ENCODE results near the gene ZNF607.
"Not testable (repeated sequence)": the region's sequence is repeated elsewhere in the genome, so short reads cannot be mapped to it uniquely, and the experiment has no call there.

ZNF607 gene

DNA sequence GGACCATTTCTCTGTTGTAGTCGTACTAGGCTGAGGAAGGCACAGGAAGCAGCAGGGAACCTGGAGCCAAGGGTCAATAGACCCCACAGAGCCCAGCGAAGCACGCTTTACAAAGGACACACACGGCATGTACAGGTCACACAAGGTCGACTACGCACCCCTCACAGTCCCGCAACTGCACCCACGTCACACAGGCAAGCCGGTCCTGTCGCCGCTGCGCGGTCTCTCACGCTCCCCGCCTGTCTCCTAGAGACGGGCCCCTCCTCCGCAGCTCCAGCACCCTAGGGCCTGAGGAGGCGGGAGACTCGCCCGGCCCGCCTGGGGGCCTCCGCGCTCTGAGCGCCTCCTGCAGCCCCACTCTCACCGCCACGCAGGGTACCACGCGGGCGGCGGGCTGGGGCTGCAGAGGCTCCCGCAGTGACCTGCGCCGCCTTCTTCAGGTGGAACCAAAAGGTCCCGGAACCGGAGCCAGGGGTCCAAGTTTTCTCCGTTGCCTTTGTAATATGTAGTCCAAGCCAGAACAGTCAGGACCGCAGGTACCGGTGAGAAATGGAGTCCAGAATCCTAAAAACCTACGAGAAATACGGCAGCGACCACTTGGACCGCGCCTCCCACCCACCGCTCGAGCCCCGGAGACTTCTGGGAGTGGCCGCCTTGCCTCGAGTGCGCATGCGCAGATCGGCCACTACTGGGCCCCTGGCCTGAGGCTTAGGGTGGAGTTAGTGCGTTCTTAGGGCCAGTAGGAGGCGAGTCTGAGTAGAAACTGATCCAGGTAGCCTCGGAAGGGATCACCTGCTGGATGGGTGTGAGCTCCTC is at the start of gene ZNF607:
Gene ZNF607, minus strand, starts transcription at position 651 of the 816 bp plus-strand sequence. CDS start 8,143 bp downstream, outside the sequence.
- peak; percentile 72 for DNase-seq (ENCODE audit: low read depth)

GRCh38 chr19:37763488-37763887 is 43.9 kb upstream of the ZNF607 start:
- no peak for DNase-seq (ENCODE audit: low read depth)

DNA sequence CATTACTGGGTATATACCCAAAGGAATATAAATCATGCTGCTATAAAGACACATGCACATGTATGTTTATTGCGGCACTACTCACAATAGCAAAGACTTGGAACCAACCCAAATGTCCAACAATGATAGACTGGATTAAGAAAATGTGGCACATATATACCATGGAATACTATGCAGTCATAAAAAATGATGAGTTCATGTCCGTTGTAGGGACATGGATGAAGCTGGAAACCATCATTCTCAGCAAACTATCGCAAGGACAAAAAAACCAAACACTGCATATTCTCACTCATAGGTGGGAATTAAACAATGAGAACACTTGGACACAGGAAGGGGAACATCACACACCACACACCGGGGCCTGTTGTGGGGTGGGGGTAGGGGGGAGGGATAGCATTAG is 38.1 kb upstream of the ZNF607 start:
- DNase-seq (ENCODE audit: low read depth) = not testable (repeated sequence)

GRCh38 chr19:37738371-37738770 is 18.8 kb upstream of the ZNF607 start:
- no peak for DNase-seq (ENCODE audit: low read depth)

GRCh38 chr19:37725181-37725580 is 5.6 kb upstream of the ZNF607 start:
- DNase-seq (ENCODE audit: low read depth) = no peak

GRCh38 chr19:37719927-37720265 is 335 bp upstream of the ZNF607 start:
- no peak for DNase-seq (ENCODE audit: low read depth)

DNA sequence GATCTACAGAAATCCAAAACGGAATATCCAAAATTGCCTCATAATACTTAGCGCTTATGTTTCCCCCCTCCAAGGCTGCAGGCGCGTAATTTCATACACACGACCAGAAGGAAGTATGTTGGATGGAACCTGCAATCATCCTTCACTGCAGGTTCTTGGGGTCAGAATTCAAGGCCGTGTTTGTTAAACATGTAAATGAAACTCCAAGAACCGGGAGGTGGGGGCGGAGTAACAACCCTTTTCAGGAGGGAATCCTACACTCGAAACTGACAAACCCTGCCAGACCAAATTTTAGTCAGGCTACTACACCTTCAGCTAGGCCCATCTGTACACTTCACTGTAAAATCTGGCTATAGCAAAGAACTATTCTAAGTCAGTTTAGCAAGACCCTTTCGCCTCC is 1.3 kb downstream of the ZNF607 start:
- no peak for DNase-seq (ENCODE audit: low read depth)

DNA sequence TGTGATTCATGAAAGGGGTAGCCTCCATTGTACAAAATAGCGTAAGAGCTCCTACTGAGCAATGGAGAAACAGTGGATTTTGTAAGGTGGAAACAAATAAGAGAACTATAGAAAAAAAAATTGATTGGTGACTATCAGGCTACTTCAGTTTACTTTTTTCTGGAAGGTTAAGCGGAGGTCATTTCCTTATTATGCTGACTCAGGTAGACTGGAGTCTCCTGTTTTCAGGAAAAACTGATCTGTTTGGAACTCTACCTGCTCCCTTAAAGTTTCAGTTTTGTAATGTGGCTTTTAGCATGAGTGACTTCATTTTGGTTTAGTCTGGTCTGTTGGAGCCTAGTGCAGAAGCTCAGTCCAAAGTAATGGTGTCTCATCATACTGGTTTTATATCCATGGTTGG is 3.4 kb downstream of the ZNF607 start:
- DNase-seq (ENCODE audit: low read depth) = no peak

- DNase-seq (ENCODE audit: low read depth) = no peak
Observed at GRCh38 chr19:37706052-37706605, 13.4 kb downstream of the ZNF607 start.

DNA sequence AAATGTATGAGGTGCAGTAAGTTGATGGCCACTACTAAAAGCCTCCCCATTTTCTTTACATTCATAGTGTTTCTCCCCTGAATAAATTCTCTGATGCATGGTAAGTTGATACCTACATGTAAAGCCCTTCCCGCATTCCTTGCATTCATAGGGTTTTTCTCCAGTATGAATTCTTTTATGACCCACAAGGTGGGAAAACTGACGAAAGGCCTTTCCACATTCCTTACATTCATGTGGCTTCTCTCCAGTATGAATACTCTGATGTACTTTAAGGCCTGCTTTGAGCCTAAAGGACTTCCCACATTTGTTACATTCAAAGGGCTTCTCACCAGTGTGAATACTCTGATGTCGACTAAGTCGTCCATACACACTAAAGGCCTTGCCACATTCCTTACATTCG is 20.5 kb downstream of the ZNF607 start:
- DNase-seq (ENCODE audit: low read depth) = no peak

- DNase-seq (ENCODE audit: low read depth) = no peak
Observed at GRCh38 chr19:37698216-37698615, 21.3 kb downstream of the ZNF607 start.

DNA sequence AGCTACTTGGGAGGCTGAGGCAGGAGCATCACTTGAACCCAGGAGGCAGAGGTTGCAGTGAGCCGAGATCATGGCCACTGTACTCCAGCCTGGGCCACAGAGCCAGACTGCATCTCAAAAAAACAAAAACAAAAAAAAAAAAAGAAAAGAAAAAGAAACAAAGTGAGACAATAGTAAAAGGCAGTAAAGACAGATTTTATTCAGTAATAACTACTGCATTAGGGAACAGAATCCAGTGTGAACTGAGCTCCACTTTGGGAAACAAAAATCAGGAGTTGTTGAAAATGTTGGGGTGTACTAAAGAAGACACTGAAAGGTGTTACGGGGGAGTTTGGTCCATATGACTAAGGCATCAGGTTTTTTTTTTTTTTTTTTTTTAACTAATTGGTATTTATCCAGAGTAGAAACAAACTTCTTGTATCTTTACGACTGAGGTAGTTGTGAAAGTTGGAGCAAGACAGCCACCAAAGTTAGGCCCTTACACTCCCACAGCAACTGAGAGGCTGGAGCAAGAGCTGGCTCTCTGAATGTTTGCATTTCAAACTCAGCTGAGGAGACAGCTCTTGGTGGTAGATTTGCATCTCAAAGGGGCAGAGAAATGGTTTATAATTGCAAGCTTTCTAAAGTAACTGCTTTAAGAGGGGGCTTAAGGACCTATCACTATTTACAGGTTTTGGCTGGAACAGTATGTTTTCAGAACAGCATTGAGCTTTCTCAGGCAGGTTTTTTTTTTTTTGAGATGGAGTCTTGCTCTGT is 24.2 kb downstream of the ZNF607 start:
- no peak for DNase-seq (ENCODE audit: low read depth)

DNA sequence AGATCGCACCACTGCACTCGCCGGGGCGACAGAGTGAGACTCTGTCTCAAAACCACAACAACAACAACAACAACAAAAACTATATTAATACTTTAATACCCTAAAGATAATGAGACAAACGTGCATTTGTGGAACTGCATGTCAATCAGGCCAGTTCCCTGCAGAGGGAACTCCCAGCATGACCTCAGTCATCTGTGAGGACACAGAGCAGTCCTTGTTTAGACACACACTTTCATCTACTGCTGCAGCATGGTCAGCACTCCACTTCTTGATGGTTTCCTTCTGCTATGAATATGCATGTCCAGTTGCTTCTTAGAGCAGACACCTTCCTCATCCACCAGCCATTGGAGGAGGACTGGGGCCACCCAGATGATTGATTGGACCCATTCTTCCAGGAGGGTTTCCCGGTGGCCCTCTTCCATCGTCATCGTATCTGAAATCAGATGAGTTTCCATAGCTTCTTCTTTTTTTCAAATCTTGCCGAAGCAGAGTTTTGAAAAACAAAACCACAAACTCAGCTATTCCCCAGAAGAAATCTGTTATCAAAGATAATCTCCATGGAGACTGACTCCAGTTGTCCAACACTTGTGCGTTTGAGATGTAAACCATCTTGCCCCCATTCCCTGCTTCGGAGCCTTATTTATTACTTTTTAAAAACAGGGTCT is 26.5 kb downstream of the ZNF607 start:
- DNase-seq (ENCODE audit: low read depth) = no peak

GRCh38 chr19:37691881-37692504 is 27.6 kb downstream of the ZNF607 start:
- peak; percentile 47 for DNase-seq (ENCODE audit: low read depth)

DNA sequence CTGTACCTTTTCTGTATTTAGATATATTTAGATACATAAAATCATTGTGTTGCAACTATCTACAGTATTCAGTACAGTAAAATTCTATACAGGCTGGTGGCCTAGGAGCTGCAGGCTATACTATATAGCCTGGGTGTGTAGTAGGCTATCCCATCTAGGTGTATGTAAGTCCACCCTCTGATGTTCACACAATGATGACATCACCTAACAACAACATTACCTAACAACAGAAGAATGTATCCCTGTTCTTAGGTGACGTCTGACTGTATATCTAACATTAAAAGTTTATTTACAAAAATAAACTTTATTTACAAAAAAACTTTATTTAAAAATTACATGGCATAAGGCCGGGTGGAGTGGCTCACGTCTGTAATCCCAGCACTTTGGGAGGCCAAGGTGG is 36.0 kb downstream of the ZNF607 start:
- no peak for DNase-seq (ENCODE audit: low read depth)

GRCh38 chr19:37669450-37669914 is 50.1 kb downstream of the ZNF607 start:
- no peak for DNase-seq (ENCODE audit: low read depth)

DNA sequence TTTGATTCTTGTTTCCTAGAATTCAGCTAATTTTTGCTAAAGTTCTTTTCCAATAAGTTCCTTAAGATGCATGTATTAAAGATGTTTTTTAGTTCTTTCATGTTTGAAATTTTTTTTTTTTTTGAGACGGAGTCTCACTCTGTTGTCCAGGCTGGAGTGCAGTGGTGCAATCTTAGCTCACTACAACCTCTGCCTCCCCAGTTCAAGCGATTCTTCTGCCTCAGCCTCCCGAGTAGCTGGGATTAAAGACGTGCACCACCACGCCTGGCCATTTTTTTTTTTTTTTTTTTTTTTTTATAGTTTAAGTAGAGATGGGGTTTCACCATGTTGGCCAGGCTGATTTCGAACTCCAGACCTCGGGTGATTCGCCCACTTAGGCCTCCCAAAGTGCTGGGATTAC is 62.4 kb downstream of the ZNF607 start:
- DNase-seq (ENCODE audit: low read depth) = not testable (repeated sequence)

DNA sequence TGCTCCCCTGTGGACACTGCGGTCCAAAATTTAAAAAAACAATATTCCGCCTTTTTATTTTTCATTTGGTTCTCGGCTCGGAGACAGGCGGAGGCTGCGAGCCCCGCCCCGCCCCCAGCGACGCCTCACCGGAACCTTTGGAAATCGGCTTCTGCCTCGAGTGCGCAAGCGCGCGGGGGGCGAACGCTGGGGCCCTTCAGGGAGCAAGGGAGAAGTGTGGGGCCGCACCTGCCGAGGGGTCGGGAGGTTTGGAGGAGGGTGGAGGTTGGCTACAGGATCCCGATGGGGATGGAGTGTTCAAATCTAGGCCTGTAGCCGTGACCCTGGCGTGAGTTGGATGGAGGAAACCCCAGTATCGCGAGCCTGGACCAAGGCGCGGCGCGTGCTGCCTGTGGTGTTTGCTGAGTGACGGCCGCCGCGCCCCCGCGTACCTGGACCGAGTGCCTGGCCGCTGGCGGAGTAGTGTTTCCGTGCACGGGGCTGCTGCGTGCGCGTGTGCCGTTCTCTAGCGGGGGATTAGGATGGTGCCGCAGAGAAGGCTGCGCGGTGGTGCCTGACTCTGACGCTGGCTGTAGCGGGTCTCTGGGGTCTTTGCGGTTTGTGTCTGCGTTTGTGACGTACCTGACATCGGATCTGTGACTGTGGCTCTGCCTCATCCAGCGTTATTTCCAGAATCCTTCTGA is 63.7 kb downstream of the ZNF607 start:
- peak; percentile 66 for DNase-seq (ENCODE audit: low read depth)

- DNase-seq (ENCODE audit: low read depth) = peak; percentile 47
Observed at GRCh38 chr19:37655301-37655688, 64.3 kb downstream of the ZNF607 start, which contains the start of gene ZFP30. Gene ZFP30 (minus strand): TSS chr19:37655465. CDS start chr19:37647822, 7,643 bp downstream.

GRCh38 chr19:37654629-37655300 is 64.8 kb downstream of the ZNF607 start:
- DNase-seq (ENCODE audit: low read depth) = peak; percentile 0

- DNase-seq (ENCODE audit: low read depth) = no peak
Observed at GRCh38 chr19:37654118-37654517, 65.4 kb downstream of the ZNF607 start.
